HepG2 (cell line): Measurements from ENCODE around the gene JUND. TPM values are rescaled to one million over a fixed set of nuclear protein-coding genes. Genes with fewer than 3 reads are reported as not detected.
A peak's percentile ranks its signal among the peaks of the same experiment; 100 is the strongest.

Source experiments
- AHDC1 ChIP-seq: sonication (generic); formaldehyde crosslinking; IDR thresholded peaks from 2 replicates; pipeline ENCODE4 v1.5.1; 2020; ENCODE audit warnings: mild to moderate bottlenecking, missing genetic modification reagents, borderline replicate concordance
- ARHGAP35 ChIP-seq: sonication (generic); formaldehyde crosslinking; IDR thresholded peaks from 2 replicates; pipeline ENCODE4 v1.9.0; 2022; ENCODE audit warnings: mild to moderate bottlenecking, inconsistent platforms, moderate library complexity, missing genetic modification reagents, borderline replicate concordance
- ATF7-NPFF ChIP-seq: sonication (generic); formaldehyde crosslinking; IDR thresholded peaks from 2 replicates; pipeline ENCODE4 v1.8.1; 2023; ENCODE audit warnings: mild to moderate bottlenecking, low read depth, missing genetic modification reagents, moderate library complexity
- BRF2 ChIP-seq: sonication (generic); formaldehyde crosslinking; IDR thresholded peaks from 2 replicates; pipeline ENCODE4 v1.8.1; 2022; ENCODE audit warnings: mild to moderate bottlenecking, missing genetic modification reagents
- CENPT ChIP-seq: sonication (generic); formaldehyde crosslinking; IDR thresholded peaks from 2 replicates; pipeline ENCODE4 v1.8.0; 2022; ENCODE audit warnings: low read depth, mild to moderate bottlenecking, moderate library complexity, missing genetic modification reagents
- FOXJ3 ChIP-seq: sonication (generic); formaldehyde crosslinking; IDR thresholded peaks from 2 replicates; pipeline ENCODE4 v1.4.0; 2020; ENCODE audit warnings: missing genetic modification reagents, mild to moderate bottlenecking, borderline replicate concordance
- HNF1B ChIP-seq: sonication (generic); formaldehyde crosslinking; IDR thresholded peaks from 2 replicates; pipeline ENCODE4 v1.5.1; 2020; ENCODE audit warnings: mild to moderate bottlenecking, moderate library complexity, missing genetic modification reagents
- HNRNPLL ChIP-seq: fragments of 200-400 bp; formaldehyde crosslinking; IDR thresholded peaks from 2 replicates; pipeline ENCODE4 v1.6.1; 2017; ENCODE audit warnings: mild to moderate bottlenecking, low read depth, low read length; ENCODE audit not compliant: poor library complexity, severe bottlenecking
- POLR2AphosphoS2 ChIP-seq: IDR thresholded peaks from 2 replicates; pipeline ENCODE4 v1.6.1; 2011; ENCODE audit warnings: low read depth, low read length, improper control_type of control experiment
- SKIL ChIP-seq: sonication (generic); formaldehyde crosslinking; IDR thresholded peaks from 2 replicates; pipeline ENCODE4 v1.8.0; 2022; ENCODE audit warnings: missing genetic modification reagents, mild to moderate bottlenecking, moderate library complexity, borderline replicate concordance
- TARDBP ChIP-seq: sonication (generic); formaldehyde crosslinking; IDR thresholded peaks from 2 replicates; pipeline ENCODE4 v1.8.0; 2022; ENCODE audit warnings: mild to moderate bottlenecking, missing genetic modification reagents
- XRCC5 ChIP-seq: fragments of 200-400 bp; formaldehyde crosslinking; optimal IDR thresholded peaks from 2 replicates; pipeline ENCODE3; 2017; ENCODE audit warnings: mild to moderate bottlenecking, low read length
- ZBTB42 ChIP-seq: sonication (generic); formaldehyde crosslinking; IDR thresholded peaks from 2 replicates; pipeline ENCODE4 v1.5.0; 2020; ENCODE audit warnings: mild to moderate bottlenecking, missing genetic modification reagents
- ZNF33A ChIP-seq: sonication (generic); formaldehyde crosslinking; IDR thresholded peaks from 2 replicates; pipeline ENCODE4 v1.5.1; 2020; ENCODE audit warnings: missing genetic modification reagents, mild to moderate bottlenecking, moderate library complexity, borderline replicate concordance
- ZNF691 ChIP-seq: sonication (generic); formaldehyde crosslinking; IDR thresholded peaks from 2 replicates; pipeline ENCODE4 v1.4.0; 2020; ENCODE audit warnings: missing genetic modification reagents, low read depth, mild to moderate bottlenecking, borderline replicate concordance
- ZNF777 ChIP-seq: sonication (generic); formaldehyde crosslinking; IDR thresholded peaks from 2 replicates; pipeline ENCODE4 v1.4.0; 2020; ENCODE audit warnings: missing genetic modification reagents
- polyA plus RNA-seq, 8 experiments: library from polyadenylated mRNA; depleted of rRNA in 3 of 8; stranded (reverse) in 7 of 8; unstranded in 1 of 8; fragments of >200 nt; fragmentation: Illumina TruSeq in 4 of 8; extraction: Trizol in 4 of 8; gene quantifications; 2 replicates each; pipeline versions ENCODE4 v1.2.1 to v1.2.3, GENCODE V29; 2011 to 2016; ENCODE audit warnings: low read depth in 4 of 8, missing spikeins in 1 of 8, mixed read lengths in 1 of 8; ENCODE audit not compliant: insufficient read depth in 1 of 8
- total RNA-seq, 5 experiments: library from RNA; depleted of rRNA; stranded (reverse); fragments of >200 nt; fragmentation: Illumina TruSeq; extraction: Trizol; gene quantifications; 2 replicates each; pipeline ENCODE4 v1.2.3, GENCODE V29; 2016; ENCODE audit warnings: low read depth in 1 of 5

Gene JUND
- total and polyA plus RNA-seq, 2 of the 13 experiments (the other 11 are each of a cell fraction or from before 2014, with no cell fraction given) = 41.2 to 59.8 TPM

GRCh38 chr19:18233224-18233825, 48.1 kb downstream of the JUND start (continued):
- no peak for TF ChIP-seq POLR2AphosphoS2
- no peak for TF ChIP-seq BRF2 (CRISPR knock-in tag)
- 0 out of 2 replicates have a peak, but pooled peaks have one; percentile 85 for TF ChIP-seq ZNF33A (CRISPR knock-in tag)
- no peak for TF ChIP-seq FOXJ3
- TF ChIP-seq TARDBP (CRISPR knock-in tag) = no peak
- TF ChIP-seq CENPT = no peak
- TF ChIP-seq XRCC5 = peak; percentile 74
- no peak; the same call in 1 of the 2 replicates for TF ChIP-seq ATF7-NPFF
- peak; percentile 43; the same call in 1 of the 2 replicates for TF ChIP-seq SKIL (CRISPR knock-in tag)
- peak; percentile 76; the same call in 1 of the 2 replicates for TF ChIP-seq ZNF691
- peak; percentile 85 for TF ChIP-seq ZBTB42 (CRISPR knock-in tag)
- TF ChIP-seq ZNF777 = peak; percentile 68
- peak; percentile 37 for TF ChIP-seq HNRNPLL
- TF ChIP-seq HNF1B = no peak
- TF ChIP-seq ARHGAP35 (CRISPR knock-in tag) = peak; percentile 94
- TF ChIP-seq AHDC1 (CRISPR knock-in tag) = 0 out of 2 replicates have a peak, but pooled peaks have one; percentile 48
